ENCODE data around the gene DBP. TPM values are rescaled to one million over a fixed set of nuclear protein-coding genes. Genes with fewer than 3 reads are reported as not detected.

Gene DBP
- total RNA-seq, 1 experiment from 2014 or later: 12.6 TPM

DNA sequence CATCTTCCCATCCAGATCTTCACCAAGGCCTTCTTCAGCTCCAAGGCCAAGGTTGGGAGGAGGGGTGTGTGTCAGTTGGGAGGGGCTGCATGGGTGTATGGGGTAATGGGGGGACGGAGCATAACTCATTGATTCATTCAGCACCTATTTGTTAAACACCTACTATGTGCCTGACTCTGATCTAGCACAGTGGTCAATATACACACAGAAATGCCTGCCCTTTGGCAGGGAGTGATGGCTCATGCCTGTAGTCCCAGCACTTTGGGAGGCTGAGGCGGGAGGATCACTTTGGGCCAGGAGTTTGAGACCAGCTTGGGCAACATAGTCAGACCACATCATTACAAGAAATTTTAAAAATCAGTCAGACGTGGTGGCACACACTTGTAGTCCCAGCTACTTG lies 49.8 kb downstream of the DBP start:
- Histone ChIP-seq H2BK120ac (ENCODE audit: low read depth, low read length, poor library complexity, severe bottlenecking) (no peak overlapping the region), H3T11ph (ENCODE audit: low read length) (no peak overlapping the region), H2BK5ac (ENCODE audit: insufficient read length, low read length) (no peak overlapping the region), H3K79me1 (ENCODE audit: insufficient read depth, low read depth, low read length, poor library complexity, severe bottlenecking) (no peaks in the 10 kb centered on the region), H3K23me2 (ENCODE audit: insufficient read length, low read depth, low read length, poor library complexity, severe bottlenecking) (peaks cover 9% of the 10 kb centered on the region), H3K9me3 (ENCODE audit: control insufficient read depth, low read depth, low read length) (no peaks in the 10 kb centered on the region), H2BK20ac (ENCODE audit: low read depth, low read length, poor library complexity, severe bottlenecking) (no peak overlapping the region), H3K23ac (ENCODE audit: insufficient read length, low read depth, low read length) (no peak overlapping the region), H4K8ac (replicated peaks; ENCODE audit: insufficient read length, low read depth, low read length) (no peak overlapping the region), H4K91ac (ENCODE audit: insufficient read length, low read depth, low read length) (no peak overlapping the region), H4K20me1 (ENCODE audit: control insufficient read depth, insufficient read depth, insufficient read length) (no peaks in the 10 kb centered on the region), H3K4ac (ENCODE audit: low read depth, low read length) (no peak overlapping the region), H2AK5ac (ENCODE audit: insufficient read length, low read length) (no peak overlapping the region), H3K4me2 (ENCODE audit: insufficient read depth, insufficient read length, low read length) (no peak overlapping the region), H3K27ac (ENCODE audit: insufficient read length, low read depth, low read length) (no peak overlapping the region), H4K5ac (ENCODE audit: insufficient read length, low read depth, low read length) (no peak overlapping the region), H3K56ac (ENCODE audit: insufficient read length, low read depth, low read length) (no peak overlapping the region), H3K27me3 (ENCODE audit: insufficient read depth, low read length) (no peaks in the 10 kb centered on the region), H2BK15ac (ENCODE audit: low read depth, low read length) (no peak overlapping the region), H2AFZ (ENCODE audit: low read length) (no peak overlapping the region), H3K79me2 (ENCODE audit: insufficient read depth, low read length) (no peaks in the 10 kb centered on the region), H3K18ac (ENCODE audit: insufficient read length, low read depth, low read length) (no peak overlapping the region), H3K9ac (ENCODE audit: extremely low read depth, insufficient read length, low read length) (no peak overlapping the region), H3K4me1 (ENCODE audit: insufficient read depth, low read length) (no peaks in the 10 kb centered on the region), H2BK12ac (ENCODE audit: insufficient read length, low read depth, low read length) (no peak overlapping the region), H3K14ac (ENCODE audit: insufficient read depth, low read length) (no peak overlapping the region)
- DNase-seq: no peak
- H3K27ac Mint-ChIP-seq: no peak overlapping the region
- TF ChIP-seq, protein P1, sequence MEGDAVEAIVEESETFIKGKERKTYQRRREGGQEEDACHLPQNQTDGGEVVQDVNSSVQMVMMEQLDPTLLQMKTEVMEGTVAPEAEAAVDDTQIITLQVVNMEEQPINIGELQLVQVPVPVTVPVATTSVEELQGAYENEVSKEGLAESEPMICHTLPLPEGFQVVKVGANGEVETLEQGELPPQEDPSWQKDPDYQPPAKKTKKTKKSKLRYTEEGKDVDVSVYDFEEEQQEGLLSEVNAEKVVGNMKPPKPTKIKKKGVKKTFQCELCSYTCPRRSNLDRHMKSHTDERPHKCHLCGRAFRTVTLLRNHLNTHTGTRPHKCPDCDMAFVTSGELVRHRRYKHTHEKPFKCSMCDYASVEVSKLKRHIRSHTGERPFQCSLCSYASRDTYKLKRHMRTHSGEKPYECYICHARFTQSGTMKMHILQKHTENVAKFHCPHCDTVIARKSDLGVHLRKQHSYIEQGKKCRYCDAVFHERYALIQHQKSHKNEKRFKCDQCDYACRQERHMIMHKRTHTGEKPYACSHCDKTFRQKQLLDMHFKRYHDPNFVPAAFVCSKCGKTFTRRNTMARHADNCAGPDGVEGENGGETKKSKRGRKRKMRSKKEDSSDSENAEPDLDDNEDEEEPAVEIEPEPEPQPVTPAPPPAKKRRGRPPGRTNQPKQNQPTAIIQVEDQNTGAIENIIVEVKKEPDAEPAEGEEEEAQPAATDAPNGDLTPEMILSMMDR (conservative IDR thresholded peaks at IDR 0.05): no peak
- peaks cover 47% of the 10 kb centered on the region for H3K27me3 Mint-ChIP-seq (ENCODE audit: low read depth)
- no peaks in the 10 kb centered on the region; a peak in 1 of 7 replicates for H3K36me3 Mint-ChIP-seq (ENCODE audit: insufficient read depth in 1 of 3, low read depth in 3 of 3)
- peaks cover 11 to 12% of the 10 kb centered on the region in 2 experiments for H3K4me1 Mint-ChIP-seq
- no CpG with 5 or more reads among the region's 3 CpGs for whole genome bisulfite sequencing (ENCODE audit: extremely low coverage, insufficient read length, low lambda C conversion rate)
- H3K4me3 Mint-ChIP-seq: no peak overlapping the region; a peak in 1 of 5 replicates
- peaks cover 3 to 4% of the 10 kb centered on the region in 2 experiments for H3K9me3 Mint-ChIP-seq
